B cell (primary cell): ENCODE measurements around the gene PPFIA2.

ENCODE experiments used
- EZH2 ChIP-seq: IDR thresholded peaks from 2 replicates; pipeline ENCODE4 v1.6.1; 2012; ENCODE audit warnings: borderline replicate concordance, low read depth, mild to moderate bottlenecking, moderate library complexity, low read length; ENCODE audit not compliant: insufficient read depth, poor library complexity, severe bottlenecking
- TF ChIP-seq, protein P1 (sequence below): fragments of 200-600 bp; IDR thresholded peaks from one replicate; pipeline ENCODE4 v1.8.0; 2022; ENCODE audit warnings: antibody characterized with exemption, mild to moderate bottlenecking

DNA sequence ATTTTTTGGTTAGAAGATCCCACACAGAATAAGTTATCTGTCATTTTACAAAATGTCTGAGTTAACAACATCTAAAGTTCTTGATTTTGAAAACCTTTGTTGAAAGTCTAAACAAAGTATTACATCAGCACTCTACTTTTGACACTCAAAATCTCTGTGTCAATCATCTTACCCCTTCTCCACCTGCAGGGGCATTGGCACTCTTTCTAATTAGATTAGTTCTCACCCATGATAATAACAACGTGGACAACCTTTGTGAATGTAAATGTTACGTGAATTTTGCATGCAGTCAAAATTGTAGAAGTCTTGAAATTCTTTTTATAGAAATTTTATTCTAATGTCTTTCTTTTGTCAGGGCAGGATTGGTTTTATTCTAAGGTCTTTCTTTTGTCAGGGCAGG is 33.5 kb upstream of the PPFIA2 start:
- TF ChIP-seq, protein P1, sequence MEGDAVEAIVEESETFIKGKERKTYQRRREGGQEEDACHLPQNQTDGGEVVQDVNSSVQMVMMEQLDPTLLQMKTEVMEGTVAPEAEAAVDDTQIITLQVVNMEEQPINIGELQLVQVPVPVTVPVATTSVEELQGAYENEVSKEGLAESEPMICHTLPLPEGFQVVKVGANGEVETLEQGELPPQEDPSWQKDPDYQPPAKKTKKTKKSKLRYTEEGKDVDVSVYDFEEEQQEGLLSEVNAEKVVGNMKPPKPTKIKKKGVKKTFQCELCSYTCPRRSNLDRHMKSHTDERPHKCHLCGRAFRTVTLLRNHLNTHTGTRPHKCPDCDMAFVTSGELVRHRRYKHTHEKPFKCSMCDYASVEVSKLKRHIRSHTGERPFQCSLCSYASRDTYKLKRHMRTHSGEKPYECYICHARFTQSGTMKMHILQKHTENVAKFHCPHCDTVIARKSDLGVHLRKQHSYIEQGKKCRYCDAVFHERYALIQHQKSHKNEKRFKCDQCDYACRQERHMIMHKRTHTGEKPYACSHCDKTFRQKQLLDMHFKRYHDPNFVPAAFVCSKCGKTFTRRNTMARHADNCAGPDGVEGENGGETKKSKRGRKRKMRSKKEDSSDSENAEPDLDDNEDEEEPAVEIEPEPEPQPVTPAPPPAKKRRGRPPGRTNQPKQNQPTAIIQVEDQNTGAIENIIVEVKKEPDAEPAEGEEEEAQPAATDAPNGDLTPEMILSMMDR: no peak
- no peak for TF ChIP-seq EZH2
